ENCODE data around the gene FUOM.
A peak's percentile ranks its signal among the peaks of the same experiment; 100 is the strongest.

Gene FUOM

DNA sequence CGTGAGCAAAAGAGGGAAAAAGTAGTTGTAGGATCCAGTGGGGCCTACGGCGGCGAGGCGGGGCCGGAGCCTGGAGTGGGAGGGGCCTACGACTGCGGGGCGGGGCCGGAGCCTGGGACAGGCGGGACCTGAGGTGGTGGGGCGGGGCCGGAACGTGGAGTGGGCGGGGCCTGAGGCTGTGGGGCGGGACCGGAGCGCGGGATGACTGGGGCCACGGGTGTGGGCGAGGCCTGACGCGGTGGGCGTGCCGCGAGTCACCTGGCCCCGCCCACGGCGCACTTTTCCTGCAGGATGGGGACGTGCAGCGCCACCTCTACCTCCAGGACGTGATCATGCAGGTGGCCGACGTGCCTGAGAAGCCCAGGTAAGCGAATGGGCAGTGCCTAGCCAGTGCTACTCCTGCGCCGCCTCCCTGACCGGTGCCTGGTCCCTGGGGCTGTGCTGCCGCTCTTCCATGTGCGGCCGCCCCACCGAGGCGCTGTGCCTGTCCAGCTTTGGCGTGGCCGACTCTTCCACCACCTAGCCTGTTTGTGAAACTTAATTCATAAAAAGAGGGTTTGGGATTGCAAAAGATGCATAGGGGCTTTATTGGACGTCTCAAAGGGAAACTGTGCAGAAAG, 48.6 kb downstream of the FUOM start:
- no peak for DNase-seq (ENCODE audit: low read depth)

GRCh38 chr10:133308421-133309099, 49.3 kb downstream of the FUOM start, which contains the start of the genes TUBGCP2 and ZNF511:
Gene TUBGCP2 (minus strand): TSS chr10:133308872. CDS start chr10:133302941, 5,931 bp downstream.
Gene ZNF511 (plus strand): TSS chr10:133308914. CDS start chr10:133308944, 30 bp downstream.
- peak; percentile 17 for TF ChIP-seq CTCF (conservative IDR thresholded peaks at IDR 0.05; ENCODE audit: low read depth, low read length)
- H3K4me3 ChIP-seq (ENCODE audit: low read length) = peak within 1 kb of the TSS; percentile 73
- DNase-seq (ENCODE audit: low read depth) = no peak

More for the DNA sequence above, 48.6 kb downstream of the FUOM start:
- H3K4me3 ChIP-seq (ENCODE audit: low read length) = peak overlapping the region; percentile 73
- TF ChIP-seq CTCF (conservative IDR thresholded peaks at IDR 0.05; ENCODE audit: low read depth, low read length) = no peak

DNA sequence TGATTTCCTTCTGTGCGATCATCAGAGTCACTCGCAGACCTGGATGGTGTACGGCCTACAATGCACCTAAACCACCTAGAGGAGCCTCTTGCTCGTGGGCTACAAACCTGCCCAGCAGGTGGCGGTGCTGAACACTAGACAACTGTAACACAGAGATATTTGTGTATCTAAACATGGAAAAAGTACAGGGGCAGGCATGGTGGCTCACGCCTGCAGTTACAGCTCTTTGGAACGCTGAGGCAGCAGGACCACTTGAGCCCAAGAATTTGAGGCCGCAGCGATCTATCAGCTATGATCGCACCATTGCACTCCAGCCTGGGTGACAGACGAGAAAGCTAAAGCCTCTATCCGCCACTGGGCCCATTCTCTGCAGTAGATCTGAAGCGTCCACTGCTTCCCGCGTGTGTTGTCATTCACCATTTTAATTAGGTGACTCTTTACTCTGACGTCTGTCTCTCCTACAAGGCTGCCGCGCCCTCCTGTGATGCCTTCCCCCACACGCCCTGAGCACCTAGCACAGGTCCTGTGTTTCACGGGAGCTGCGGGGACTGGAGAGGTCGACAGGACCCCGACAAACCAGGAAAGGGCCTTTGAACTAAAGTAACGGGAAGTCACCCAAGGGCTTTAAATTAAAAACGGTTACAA, 49.9 kb downstream of the FUOM start:
- DNase-seq (ENCODE audit: low read depth) = no peak
- TF ChIP-seq CTCF (conservative IDR thresholded peaks at IDR 0.05; ENCODE audit: low read depth, low read length) = peak; percentile 93

GRCh38 chr10:133306941-133307379, 50.9 kb downstream of the FUOM start:
- TF ChIP-seq CTCF (conservative IDR thresholded peaks at IDR 0.05; ENCODE audit: low read depth, low read length) = no peak
- H3K4me3 ChIP-seq (ENCODE audit: low read length) = no peak overlapping the region
- no peak for DNase-seq (ENCODE audit: low read depth)

More for the DNA sequence above, 49.9 kb downstream of the FUOM start:
- H3K4me3 ChIP-seq (ENCODE audit: low read length) = peak overlapping the region; percentile 73

DNA sequence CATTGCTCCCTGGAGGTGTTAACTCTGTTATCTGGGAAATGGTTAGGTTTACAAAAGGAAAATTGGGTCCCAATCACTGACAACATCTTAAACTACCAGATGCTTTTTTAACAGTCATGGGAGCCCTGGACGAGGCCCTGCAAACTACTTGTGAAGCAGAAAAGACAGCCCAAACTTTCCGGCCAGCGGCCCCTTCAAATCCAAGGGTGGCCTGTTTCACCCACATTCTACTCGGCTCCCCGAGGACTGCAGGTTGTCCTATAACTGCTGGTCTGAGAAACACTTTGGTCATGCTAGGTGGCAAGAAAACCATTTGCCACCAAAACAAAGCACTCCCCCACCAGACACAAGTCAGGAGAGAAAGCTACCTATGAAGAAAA, 51.7 kb downstream of the FUOM start:
- no peak for DNase-seq (ENCODE audit: low read depth)
- TF ChIP-seq CTCF (conservative IDR thresholded peaks at IDR 0.05; ENCODE audit: low read depth, low read length) = no peak
- no peak overlapping the region for H3K4me3 ChIP-seq (ENCODE audit: low read length)
